Measurements from ENCODE around the gene WDR6. TPM values are rescaled to one million over a fixed set of nuclear protein-coding genes. Genes with fewer than 3 reads are reported as not detected.

The WDR6 gene
- polyA plus RNA-seq, 1 donor from 2014 or later: 315 TPM

DNA sequence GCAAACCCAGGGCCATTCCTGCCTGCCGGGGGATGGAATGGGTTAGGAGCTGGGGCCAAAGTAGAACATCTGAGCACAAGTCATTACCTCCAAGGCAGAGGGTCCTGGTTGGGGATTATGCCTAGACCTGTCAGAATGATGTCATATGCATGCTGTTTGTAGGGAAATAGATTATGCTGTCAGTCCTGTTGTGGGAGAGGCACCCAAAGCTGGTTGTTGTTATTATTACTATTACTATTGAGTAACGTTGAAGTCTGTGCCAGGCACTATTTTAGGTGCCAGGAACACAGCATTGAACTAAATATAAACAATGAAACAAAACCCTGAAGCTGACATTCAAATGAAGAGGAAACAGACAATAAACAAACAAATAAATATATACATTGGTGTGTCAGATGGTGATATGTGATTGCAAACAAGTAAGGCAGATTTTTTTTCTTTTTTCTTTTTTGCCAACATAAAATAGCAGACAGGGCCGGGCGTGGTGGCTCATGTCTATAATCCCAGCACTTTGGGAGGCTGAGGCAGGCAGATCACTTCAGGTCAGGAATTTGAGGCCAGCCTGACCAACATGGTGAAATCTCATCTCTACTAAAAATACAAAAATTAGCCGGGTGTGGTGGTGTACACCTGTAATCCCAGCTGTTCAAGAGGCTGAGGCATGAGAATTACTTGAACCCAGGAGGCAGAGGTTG, 15.2 kb upstream of the WDR6 start:
- H3K36me3 ChIP-seq (ENCODE audit: insufficient read depth, low read length): no peaks in the 10 kb centered on the region
- no peaks in the 10 kb centered on the region for H4K20me1 ChIP-seq (ENCODE audit: insufficient read depth)
- no peaks in the 10 kb centered on the region for H3K9me3 ChIP-seq (ENCODE audit: low read length)
- peaks cover 6% of the 10 kb centered on the region for H3F3A ChIP-seq (ENCODE audit: insufficient read depth, low read length, poor library complexity, severe bottlenecking)
- H3K27ac ChIP-seq (ENCODE audit: low read length): no peak overlapping the region
- peak overlapping the region; percentile 83 for H3K4me3 ChIP-seq (ENCODE audit: low read length)
- no peaks in the 10 kb centered on the region for H3K9me2 ChIP-seq (ENCODE audit: insufficient read depth, low read length)
- H3K9ac ChIP-seq (ENCODE audit: low read length): peak overlapping the region; percentile 79
- TF ChIP-seq TAF1 (IDR thresholded peaks at IDR 0.05; ENCODE audit: low read depth) (no peak), MXI1 (conservative IDR thresholded peaks at IDR 0.05; ENCODE audit: poor library complexity, severe bottlenecking) (no peak), SMC3 (conservative IDR thresholded peaks at IDR 0.05; ENCODE audit: poor library complexity) (no peak), RAD21 (conservative IDR thresholded peaks at IDR 0.05) (no peak), POLR2AphosphoS5 (IDR thresholded peaks at IDR 0.05) (no peak), EP300 (conservative IDR thresholded peaks at IDR 0.05; ENCODE audit: poor library complexity, severe bottlenecking) (no peak), EZH2 (IDR thresholded peaks at IDR 0.05; ENCODE audit: borderline replicate concordance, insufficient read depth, low read length, poor library complexity, severe bottlenecking) (no peak)
- TF ChIP-seq, protein P1, sequence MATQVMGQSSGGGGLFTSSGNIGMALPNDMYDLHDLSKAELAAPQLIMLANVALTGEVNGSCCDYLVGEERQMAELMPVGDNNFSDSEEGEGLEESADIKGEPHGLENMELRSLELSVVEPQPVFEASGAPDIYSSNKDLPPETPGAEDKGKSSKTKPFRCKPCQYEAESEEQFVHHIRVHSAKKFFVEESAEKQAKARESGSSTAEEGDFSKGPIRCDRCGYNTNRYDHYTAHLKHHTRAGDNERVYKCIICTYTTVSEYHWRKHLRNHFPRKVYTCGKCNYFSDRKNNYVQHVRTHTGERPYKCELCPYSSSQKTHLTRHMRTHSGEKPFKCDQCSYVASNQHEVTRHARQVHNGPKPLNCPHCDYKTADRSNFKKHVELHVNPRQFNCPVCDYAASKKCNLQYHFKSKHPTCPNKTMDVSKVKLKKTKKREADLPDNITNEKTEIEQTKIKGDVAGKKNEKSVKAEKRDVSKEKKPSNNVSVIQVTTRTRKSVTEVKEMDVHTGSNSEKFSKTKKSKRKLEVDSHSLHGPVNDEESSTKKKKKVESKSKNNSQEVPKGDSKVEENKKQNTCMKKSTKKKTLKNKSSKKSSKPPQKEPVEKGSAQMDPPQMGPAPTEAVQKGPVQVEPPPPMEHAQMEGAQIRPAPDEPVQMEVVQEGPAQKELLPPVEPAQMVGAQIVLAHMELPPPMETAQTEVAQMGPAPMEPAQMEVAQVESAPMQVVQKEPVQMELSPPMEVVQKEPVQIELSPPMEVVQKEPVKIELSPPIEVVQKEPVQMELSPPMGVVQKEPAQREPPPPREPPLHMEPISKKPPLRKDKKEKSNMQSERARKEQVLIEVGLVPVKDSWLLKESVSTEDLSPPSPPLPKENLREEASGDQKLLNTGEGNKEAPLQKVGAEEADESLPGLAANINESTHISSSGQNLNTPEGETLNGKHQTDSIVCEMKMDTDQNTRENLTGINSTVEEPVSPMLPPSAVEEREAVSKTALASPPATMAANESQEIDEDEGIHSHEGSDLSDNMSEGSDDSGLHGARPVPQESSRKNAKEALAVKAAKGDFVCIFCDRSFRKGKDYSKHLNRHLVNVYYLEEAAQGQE (IDR thresholded peaks at IDR 0.05; ENCODE audit: borderline replicate concordance): no peak
- TF ChIP-seq, protein P2, sequence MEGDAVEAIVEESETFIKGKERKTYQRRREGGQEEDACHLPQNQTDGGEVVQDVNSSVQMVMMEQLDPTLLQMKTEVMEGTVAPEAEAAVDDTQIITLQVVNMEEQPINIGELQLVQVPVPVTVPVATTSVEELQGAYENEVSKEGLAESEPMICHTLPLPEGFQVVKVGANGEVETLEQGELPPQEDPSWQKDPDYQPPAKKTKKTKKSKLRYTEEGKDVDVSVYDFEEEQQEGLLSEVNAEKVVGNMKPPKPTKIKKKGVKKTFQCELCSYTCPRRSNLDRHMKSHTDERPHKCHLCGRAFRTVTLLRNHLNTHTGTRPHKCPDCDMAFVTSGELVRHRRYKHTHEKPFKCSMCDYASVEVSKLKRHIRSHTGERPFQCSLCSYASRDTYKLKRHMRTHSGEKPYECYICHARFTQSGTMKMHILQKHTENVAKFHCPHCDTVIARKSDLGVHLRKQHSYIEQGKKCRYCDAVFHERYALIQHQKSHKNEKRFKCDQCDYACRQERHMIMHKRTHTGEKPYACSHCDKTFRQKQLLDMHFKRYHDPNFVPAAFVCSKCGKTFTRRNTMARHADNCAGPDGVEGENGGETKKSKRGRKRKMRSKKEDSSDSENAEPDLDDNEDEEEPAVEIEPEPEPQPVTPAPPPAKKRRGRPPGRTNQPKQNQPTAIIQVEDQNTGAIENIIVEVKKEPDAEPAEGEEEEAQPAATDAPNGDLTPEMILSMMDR (IDR thresholded peaks at IDR 0.05; ENCODE audit: poor library complexity, severe bottlenecking): no peak
- no peaks in the 10 kb centered on the region for H3K27me3 ChIP-seq (ENCODE audit: insufficient read depth, low read depth, low read length)
- H3K79me2 ChIP-seq (replicated peaks; ENCODE audit: insufficient read depth, low read length): peaks cover 16% of the 10 kb centered on the region
- H2AFZ ChIP-seq (ENCODE audit: low read depth, low read length): no peak overlapping the region
- H3K4me2 ChIP-seq (ENCODE audit: low read length): peak overlapping the region; percentile 75

DNA sequence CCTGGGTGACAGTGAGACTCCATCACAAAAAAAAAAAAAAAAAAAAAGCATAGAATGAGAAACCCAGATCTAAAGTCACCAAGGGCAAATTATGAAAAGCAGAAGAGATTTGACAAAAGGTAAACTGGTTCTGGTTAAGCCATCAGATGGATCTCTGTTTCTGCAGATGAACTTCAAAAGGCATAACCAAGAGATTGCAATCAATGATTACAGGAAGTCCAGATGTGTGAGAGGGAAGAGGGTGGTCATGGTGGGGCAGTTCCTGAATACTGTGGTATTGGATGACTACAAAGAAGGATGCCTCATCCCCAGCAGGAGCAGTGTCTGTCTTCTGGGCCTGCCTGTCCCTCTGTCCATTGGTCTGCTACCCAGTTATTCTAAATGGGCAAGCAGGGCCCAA, 13.4 kb upstream of the WDR6 start:
- TF ChIP-seq, protein P1 (IDR thresholded peaks at IDR 0.05; ENCODE audit: borderline replicate concordance): no peak
- TF ChIP-seq RAD21 (conservative IDR thresholded peaks at IDR 0.05) (no peak), TAF1 (IDR thresholded peaks at IDR 0.05; ENCODE audit: low read depth) (no peak), EZH2 (IDR thresholded peaks at IDR 0.05; ENCODE audit: borderline replicate concordance, insufficient read depth, low read length, poor library complexity, severe bottlenecking) (no peak), POLR2AphosphoS5 (IDR thresholded peaks at IDR 0.05) (no peak), SMC3 (conservative IDR thresholded peaks at IDR 0.05; ENCODE audit: poor library complexity) (no peak), MXI1 (conservative IDR thresholded peaks at IDR 0.05; ENCODE audit: poor library complexity, severe bottlenecking) (no peak)
- TF ChIP-seq, protein P2 (IDR thresholded peaks at IDR 0.05; ENCODE audit: poor library complexity, severe bottlenecking): no peak
- Histone ChIP-seq H3K4me3 (ENCODE audit: low read length) (no peak overlapping the region), H3F3A (ENCODE audit: insufficient read depth, low read length, poor library complexity, severe bottlenecking) (peaks cover 5% of the 10 kb centered on the region), H3K79me2 (replicated peaks; ENCODE audit: insufficient read depth, low read length) (peaks cover 16% of the 10 kb centered on the region), H3K4me2 (ENCODE audit: low read length) (no peak overlapping the region), H2AFZ (ENCODE audit: low read depth, low read length) (no peak overlapping the region), H3K9me3 (ENCODE audit: low read length) (no peaks in the 10 kb centered on the region), H3K27ac (ENCODE audit: low read length) (no peak overlapping the region), H4K20me1 (ENCODE audit: insufficient read depth) (no peaks in the 10 kb centered on the region), H3K36me3 (ENCODE audit: insufficient read depth, low read length) (no peaks in the 10 kb centered on the region), H3K27me3 (ENCODE audit: insufficient read depth, low read depth, low read length) (no peaks in the 10 kb centered on the region), H3K9me2 (ENCODE audit: insufficient read depth, low read length) (no peaks in the 10 kb centered on the region), H3K9ac (ENCODE audit: low read length) (no peak overlapping the region)

All from neural cell (in vitro differentiated cells).